HG02623 (cell line): ENCODE data around the gene TLE2.
A peak's percentile ranks its signal among the peaks of the same experiment; 100 is the strongest.
"Not testable (repeated sequence)": the region's sequence is repeated elsewhere in the genome, so short reads cannot be mapped to it uniquely, and the experiment has no call there.

Experiments used
- ATAC-seq: cut with Tn5 transposase; IDR thresholded peaks from one replicate; pipeline ENCODE4 v1.9.1; 2021; ENCODE audit warnings: moderate library complexity; ENCODE audit not compliant: unreplicated experiment

TLE2 gene

GRCh38 chr19:3038214-3038613 is 9.1 kb upstream of the TLE2 start:
- ATAC-seq = no peak

- not testable (repeated sequence) for ATAC-seq
Measured at GRCh38 chr19:3036977-3037544, 8.0 kb upstream of the TLE2 start.

GRCh38 chr19:3036119-3036976 is 7.3 kb upstream of the TLE2 start:
- no peak for ATAC-seq

GRCh38 chr19:3035542-3036118 is 6.5 kb upstream of the TLE2 start:
- ATAC-seq = peak; percentile 84

- no peak for ATAC-seq
Measured at GRCh38 chr19:3034656-3035541, 5.8 kb upstream of the TLE2 start.

GRCh38 chr19:3034406-3034655 is 5.3 kb upstream of the TLE2 start:
- no peak for ATAC-seq

- ATAC-seq = no peak
Measured at GRCh38 chr19:3033595-3034405, 4.7 kb upstream of the TLE2 start.

- ATAC-seq = no peak
Measured at GRCh38 chr19:3031607-3031867, 2.5 kb upstream of the TLE2 start.

GRCh38 chr19:3028305-3029064 is 595 bp downstream of the TLE2 start:
- no peak for ATAC-seq

GRCh38 chr19:3027981-3028304 is 1.1 kb downstream of the TLE2 start:
- no peak for ATAC-seq

GRCh38 chr19:3027292-3027691 is 1.8 kb downstream of the TLE2 start:
- ATAC-seq = no peak

GRCh38 chr19:3026768-3027167 is 2.3 kb downstream of the TLE2 start:
- ATAC-seq = no peak

GRCh38 chr19:3025549-3025886 is 3.6 kb downstream of the TLE2 start:
- no peak for ATAC-seq

- no peak for ATAC-seq
Measured at GRCh38 chr19:3024870-3025548, 4.1 kb downstream of the TLE2 start.

- ATAC-seq = no peak
Measured at GRCh38 chr19:3024509-3024869, 4.6 kb downstream of the TLE2 start.

- ATAC-seq = no peak
Measured at GRCh38 chr19:3020321-3020960, 8.6 kb downstream of the TLE2 start.

- no peak for ATAC-seq
Measured at GRCh38 chr19:3019211-3019854, 9.7 kb downstream of the TLE2 start.

- no peak for ATAC-seq
Measured at GRCh38 chr19:3017923-3018322, 11.2 kb downstream of the TLE2 start.
